Neuronal stem cell (in vitro differentiated cells): ENCODE measurements around the gene TEX29.
A peak's percentile ranks its signal among the peaks of the same experiment; 100 is the strongest.

Experiments
- DNase-seq: peaks from one replicate; pipeline ENCODE4 v3.0.0-alpha.2; 2013; ENCODE audit warnings: low spot score
- H2AFZ ChIP-seq: one replicate; pipeline ENCODE4 v1.6.1; 2013; ENCODE audit warnings: mild to moderate bottlenecking, low read length, inconsistent platforms
- H2AK5ac ChIP-seq: 2 replicates; pipeline ENCODE4 v1.6.1; 2013; ENCODE audit warnings: low read depth, mild to moderate bottlenecking, inconsistent platforms, low read length, moderate library complexity, mixed read lengths
- H2BK120ac ChIP-seq: 2 replicates; pipeline ENCODE4 v1.6.1; 2013; ENCODE audit warnings: low read depth, mild to moderate bottlenecking, inconsistent platforms, low read length, moderate library complexity, mixed read lengths
- H2BK12ac ChIP-seq: one replicate; pipeline ENCODE4 v1.6.1; 2013; ENCODE audit warnings: low read length, inconsistent platforms
- H2BK15ac ChIP-seq: 2 replicates; pipeline ENCODE4 v1.6.1; 2013; ENCODE audit warnings: mild to moderate bottlenecking, low read length, inconsistent platforms, mixed read lengths
- H2BK5ac ChIP-seq: one replicate; pipeline ENCODE4 v1.6.1; 2013; ENCODE audit warnings: inconsistent platforms, mild to moderate bottlenecking, low read length, moderate library complexity
- H3K14ac ChIP-seq: one replicate; pipeline ENCODE4 v1.6.1; 2013; ENCODE audit warnings: low read length, inconsistent platforms
- H3K18ac ChIP-seq: 2 replicates; pipeline ENCODE4 v1.6.1; 2013; ENCODE audit warnings: low read length, inconsistent platforms
- H3K23ac ChIP-seq: 2 replicates; pipeline ENCODE4 v1.6.1; 2013; ENCODE audit warnings: low read depth, mild to moderate bottlenecking, mixed read lengths, low read length, inconsistent platforms; ENCODE audit not compliant: poor library complexity
- H3K27ac ChIP-seq: replicated peaks from 3 replicates; pipeline ENCODE4 v1.5.1; 2013; ENCODE audit warnings: low read length, inconsistent platforms
- H3K27me3 ChIP-seq, 3 experiments: 2 replicates each; pipeline ENCODE4 v1.6.1; 2013; ENCODE audit warnings: low read length in 3 of 3, mild to moderate bottlenecking in 2 of 3, inconsistent platforms in 1 of 3, low read depth in 1 of 3, mixed read lengths in 1 of 3, moderate library complexity in 1 of 3; ENCODE audit not compliant: control insufficient read depth in 3 of 3, insufficient read depth in 3 of 3
- H3K36me3 ChIP-seq, 2 donors: replicated peaks in 1 of 2; 2 replicates each; pipeline ENCODE4 v1.6.1; 2013; ENCODE audit warnings: low read length in 2 of 2; ENCODE audit not compliant: control insufficient read depth in 2 of 2, insufficient read depth in 2 of 2
- H3K4ac ChIP-seq: 2 replicates; pipeline ENCODE4 v1.6.1; 2013; ENCODE audit warnings: inconsistent platforms, mild to moderate bottlenecking, low read length, moderate library complexity
- H3K4me1 ChIP-seq, 2 donors: 1 replicate in 1 of 2; 2 replicates in 1 of 2; pipeline ENCODE4 v1.6.1; 2013; ENCODE audit warnings: low read length in 2 of 2, low read depth in 1 of 2; ENCODE audit not compliant: control insufficient read depth in 2 of 2, insufficient read depth in 1 of 2
- H3K4me2 ChIP-seq: one replicate; pipeline ENCODE4 v1.6.1; 2013; ENCODE audit warnings: mild to moderate bottlenecking, low read length, inconsistent platforms; ENCODE audit not compliant: insufficient read depth, poor library complexity, severe bottlenecking
- H3K4me3 ChIP-seq, 2 donors: 2 replicates each; pipeline ENCODE4 v1.5.1; 2013; ENCODE audit warnings: low read length in 2 of 2, mild to moderate bottlenecking in 2 of 2, inconsistent platforms in 1 of 2, moderate library complexity in 1 of 2
- H3K79me1 ChIP-seq: one replicate; pipeline ENCODE4 v1.6.1; 2013; ENCODE audit warnings: low read depth, mild to moderate bottlenecking, inconsistent platforms, low read length, moderate library complexity
- H3K9ac ChIP-seq: one replicate; pipeline ENCODE4 v1.6.1; 2013; ENCODE audit warnings: mild to moderate bottlenecking, low read depth, low read length, inconsistent platforms; ENCODE audit not compliant: poor library complexity
- H3K9me3 ChIP-seq, 2 donors: replicated peaks in 1 of 2; 2 replicates each; pipeline versions ENCODE3 to v1.6.1; 2013; ENCODE audit warnings: low read length in 2 of 2, mild to moderate bottlenecking in 2 of 2, inconsistent platforms in 1 of 2, low read depth in 1 of 2, mixed read lengths in 1 of 2, moderate library complexity in 1 of 2; ENCODE audit not compliant: control insufficient read depth in 2 of 2, insufficient read depth in 1 of 2
- H4K8ac ChIP-seq: one replicate; pipeline ENCODE4 v1.6.1; 2013; ENCODE audit warnings: low read depth, mild to moderate bottlenecking, inconsistent platforms, low read length, moderate library complexity
- H4K91ac ChIP-seq: one replicate; pipeline ENCODE4 v1.6.1; 2013; ENCODE audit warnings: low read length, low read depth, mild to moderate bottlenecking, inconsistent platforms; ENCODE audit not compliant: poor library complexity
- WGBS, 2 donors: extraction: QIAGEN DNeasy Blood & Tissue Kit; methylation state at CpG; one replicate each; pipeline ENCODE4 v1.1.7; 2013; ENCODE audit warnings: missing lambda C conversion rate in 2 of 2, mixed read lengths in 1 of 2; ENCODE audit not compliant: insufficient read length in 2 of 2, insufficient replicate concordance in 1 of 2; ENCODE audit errors: extremely low coverage in 2 of 2; 5-methylcytosine and 5-hydroxymethylcytosine counted together

Gene TEX29

DNA sequence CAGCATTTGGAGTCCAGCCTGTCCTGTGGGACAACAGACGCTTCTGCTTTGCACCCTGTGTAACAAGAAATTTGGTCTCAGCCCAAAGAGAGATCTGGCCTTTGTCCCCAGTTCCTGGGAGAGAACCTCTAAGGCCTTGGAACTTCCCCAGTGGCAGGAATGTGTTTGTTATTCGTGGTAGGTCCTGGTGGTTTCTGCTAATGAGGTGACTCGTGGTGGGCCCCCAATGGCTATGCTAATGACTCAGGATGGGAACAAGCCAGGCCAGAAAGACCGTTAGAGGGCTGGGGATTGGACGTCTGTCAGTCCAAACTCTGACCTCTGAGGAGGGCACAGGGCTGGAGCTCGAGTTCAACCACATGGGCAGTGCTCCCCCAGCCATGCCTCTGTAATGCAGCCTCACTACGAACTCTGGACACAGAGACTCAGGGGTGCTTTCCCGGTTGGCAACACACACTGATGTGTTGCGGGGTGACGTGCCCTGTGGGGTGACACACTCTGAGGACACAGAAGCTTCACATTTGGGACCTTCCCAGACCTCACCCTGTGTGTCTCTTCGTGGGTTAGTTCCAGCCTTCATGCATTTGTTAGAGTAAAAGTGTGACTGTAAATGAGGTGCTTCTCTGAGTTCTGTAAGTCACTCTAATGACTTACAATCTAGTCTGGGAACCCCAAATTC is 38.9 kb downstream of the TEX29 start:
- Histone ChIP-seq H3K4ac (no peak overlapping the region), H2BK15ac (no peak overlapping the region), H3K27me3 (peaks cover 0 to 18% (median 0%) of the 10 kb centered on the region in 3 experiments), H3K36me3 (peaks cover 0 to 2% of the 10 kb centered on the region in 2 donors), H2AFZ (peak overlapping the region; percentile 56), H3K18ac (peak overlapping the region; percentile 6), H2BK120ac (no peak overlapping the region), H3K9ac (no peak overlapping the region), H3K27ac (no peak overlapping the region), H3K9me3 (peaks cover 0 to 2% of the 10 kb centered on the region in 2 donors), H2BK5ac (no peak overlapping the region), H2AK5ac (no peak overlapping the region), H4K91ac (no peak overlapping the region), H4K8ac (no peak overlapping the region), H3K79me1 (no peaks in the 10 kb centered on the region), H3K23ac (no peak overlapping the region), H3K4me1 (peaks cover 0 to 3% of the 10 kb centered on the region in 2 donors), H3K14ac (no peak overlapping the region), H3K4me2 (no peak overlapping the region), H3K4me3 (no peak overlapping the region), H2BK12ac (no peak overlapping the region)
- WGBS, 2 donors, result no CpG with 5 or more reads among the region's 11 CpGs
- DNase-seq, result peak; percentile 11

DNA sequence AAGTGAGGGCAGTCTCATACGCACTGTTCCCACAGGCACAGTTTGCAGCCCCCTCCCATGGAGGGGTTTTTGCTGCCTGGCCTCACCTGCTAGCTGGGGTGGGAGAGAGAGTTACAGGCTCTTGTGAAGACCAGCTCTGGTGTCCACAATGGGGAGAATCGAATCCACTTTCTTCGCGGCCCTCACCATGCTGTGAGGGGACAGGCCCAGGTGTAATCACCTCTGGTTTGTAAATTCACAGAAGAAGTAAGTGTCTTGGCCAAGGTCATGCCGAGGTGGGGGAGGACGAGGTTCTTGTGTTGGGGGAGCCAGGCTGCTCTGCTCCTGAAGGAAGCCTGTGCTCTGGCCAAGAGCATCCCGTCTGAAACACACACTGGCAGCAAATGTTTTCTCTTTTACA is 39.5 kb downstream of the TEX29 start:
- Histone ChIP-seq H3K27me3 (peaks cover 0 to 14% (median 0%) of the 10 kb centered on the region in 3 experiments), H3K23ac (no peak overlapping the region), H3K14ac (no peak overlapping the region), H3K4me2 (no peak overlapping the region), H3K9me3 (peaks cover 0 to 2% of the 10 kb centered on the region in 2 donors), H4K8ac (no peak overlapping the region), H3K9ac (no peak overlapping the region), H2AK5ac (no peak overlapping the region), H2BK120ac (no peak overlapping the region), H4K91ac (no peak overlapping the region), H3K79me1 (no peaks in the 10 kb centered on the region), H2AFZ (peak overlapping the region; percentile 3), H2BK12ac (no peak overlapping the region), H3K36me3 (peaks cover 0 to 2% of the 10 kb centered on the region in 2 donors), H2BK15ac (no peak overlapping the region), H3K4me1 (peaks cover 0 to 3% of the 10 kb centered on the region in 2 donors), H3K4me3 (no peak overlapping the region), H3K18ac (no peak overlapping the region), H2BK5ac (no peak overlapping the region), H3K27ac (no peak overlapping the region), H3K4ac (no peak overlapping the region)
- DNase-seq, result no peak
- WGBS, 2 donors, result no CpG with 5 or more reads among the region's 7 CpGs

DNA sequence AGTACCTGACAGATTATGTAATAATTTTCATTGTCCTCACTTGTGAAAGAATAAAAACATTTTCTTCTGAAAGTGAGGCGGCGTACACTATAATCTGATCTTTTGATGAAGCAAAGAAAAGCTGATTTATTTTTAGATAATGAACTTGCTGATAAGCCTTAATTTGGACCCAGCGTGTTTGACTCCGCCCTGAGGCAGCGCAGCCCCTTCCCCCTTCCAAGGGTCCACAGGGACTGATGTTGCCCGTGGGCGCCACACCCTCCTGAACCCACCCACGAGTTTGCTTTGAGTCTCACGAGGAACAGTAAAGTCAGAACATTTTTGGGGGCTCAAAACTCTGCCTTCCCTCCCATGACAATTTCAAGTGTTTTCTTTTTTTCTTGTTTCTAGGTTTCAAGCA is 40.0 kb downstream of the TEX29 start:
- Histone ChIP-seq H2BK120ac (no peak overlapping the region), H2AFZ (peak overlapping the region; percentile 3), H3K23ac (no peak overlapping the region), H3K4me3 (no peak overlapping the region), H4K8ac (no peak overlapping the region), H3K79me1 (no peaks in the 10 kb centered on the region), H2BK12ac (no peak overlapping the region), H3K4me2 (no peak overlapping the region), H2BK5ac (no peak overlapping the region), H2AK5ac (no peak overlapping the region), H4K91ac (no peak overlapping the region), H3K9me3 (peaks cover 0 to 2% of the 10 kb centered on the region in 2 donors), H3K4me1 (peaks cover 0 to 3% of the 10 kb centered on the region in 2 donors), H3K27me3 (peaks cover 0 to 9% (median 0%) of the 10 kb centered on the region in 3 experiments), H3K4ac (no peak overlapping the region), H3K36me3 (peaks cover 0 to 2% of the 10 kb centered on the region in 2 donors), H3K14ac (no peak overlapping the region), H3K18ac (no peak overlapping the region), H2BK15ac (no peak overlapping the region), H3K9ac (no peak overlapping the region), H3K27ac (no peak overlapping the region)
- no CpG with 5 or more reads among the region's 9 CpGs for WGBS, 2 donors
- no peak for DNase-seq

DNA sequence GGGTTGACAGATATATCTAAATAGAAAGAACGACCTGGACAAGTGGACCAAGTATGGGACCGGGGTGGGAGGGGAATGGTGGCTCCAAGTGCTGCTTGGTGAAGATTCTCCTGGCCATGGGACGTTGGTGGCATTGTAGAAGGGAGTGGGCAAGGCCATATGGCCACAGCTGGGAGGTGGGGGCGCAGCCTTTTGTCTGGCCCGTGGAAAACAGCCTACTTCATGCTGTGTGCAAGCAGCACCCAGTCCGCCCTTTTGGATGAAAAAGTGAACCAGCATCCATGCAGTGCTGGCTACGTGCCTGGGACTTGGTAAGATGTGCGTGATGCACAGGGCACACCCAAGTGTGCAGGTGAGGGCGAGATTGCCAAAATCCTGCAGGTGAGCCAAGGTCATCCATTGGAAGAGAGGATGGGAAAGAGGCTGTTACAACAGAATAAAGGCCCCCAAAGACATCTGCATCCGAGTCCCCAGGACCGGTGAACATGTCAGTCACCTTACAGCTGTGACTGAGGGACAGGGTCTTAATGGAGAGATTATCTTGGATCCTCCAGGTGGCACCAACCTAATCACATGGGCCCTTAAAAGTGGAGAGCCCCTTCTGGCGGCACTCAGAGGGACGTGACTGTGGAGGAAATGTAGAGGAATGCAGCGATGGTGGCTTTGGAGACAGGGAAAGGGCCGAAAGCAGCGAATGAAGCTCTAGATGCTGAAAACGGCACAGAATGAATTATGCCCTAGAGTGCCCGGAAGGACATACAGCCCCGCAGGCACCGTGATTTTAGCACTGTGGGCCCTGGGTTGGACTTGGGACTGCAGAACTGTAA is 40.8 kb downstream of the TEX29 start:
- H3K4me1 ChIP-seq, result peaks cover 0 to 3% of the 10 kb centered on the region in 2 donors
- H2AFZ ChIP-seq, result no peak overlapping the region
- no peak overlapping the region for H4K91ac ChIP-seq
- H2BK15ac ChIP-seq, result no peak overlapping the region
- H2BK12ac ChIP-seq, result peak overlapping the region; percentile 27
- H3K4me2 ChIP-seq, result no peak overlapping the region
- H3K14ac ChIP-seq, result peak overlapping the region; percentile 15
- H3K4ac ChIP-seq, result no peak overlapping the region
- peak overlapping the region; percentile 66 for H4K8ac ChIP-seq
- no peak for DNase-seq
- H3K9ac ChIP-seq, result no peak overlapping the region
- no peak overlapping the region for H3K4me3 ChIP-seq
- H2BK5ac ChIP-seq, result no peak overlapping the region
- peaks cover 0 to 9% (median 0%) of the 10 kb centered on the region in 3 experiments for H3K27me3 ChIP-seq
- peak overlapping the region; percentile 22 for H3K18ac ChIP-seq
- peak overlapping the region; percentile 54 for H2AK5ac ChIP-seq
- WGBS, 2 donors, result no CpG with 5 or more reads among the region's 20 CpGs
- no peak overlapping the region for H2BK120ac ChIP-seq
- H3K27ac ChIP-seq, result no peak overlapping the region
- H3K23ac ChIP-seq, result peak overlapping the region; percentile 85
- H3K36me3 ChIP-seq, result peaks cover 0 to 2% of the 10 kb centered on the region in 2 donors
- peaks cover 0 to 2% of the 10 kb centered on the region in 2 donors for H3K9me3 ChIP-seq
- H3K79me1 ChIP-seq, result no peaks in the 10 kb centered on the region
